OCI-LY1 (cell line): ENCODE results near the gene RBM47.

Experiments used
- H2AFZ ChIP-seq: fragments of 200-600 bp; sonication (generic), shearing (Covaris generic); 2 replicates; pipeline ENCODE4 v1.6.0; 2014; ENCODE audit warnings: antibody characterized with exemption, mild to moderate bottlenecking, low read length
- H3F3A ChIP-seq: fragments of 200-600 bp; sonication (generic), shearing (Covaris generic); 2 replicates; pipeline ENCODE4 v1.6.0; 2014; ENCODE audit warnings: mild to moderate bottlenecking, antibody characterized with exemption, low read length, moderate library complexity; ENCODE audit not compliant: insufficient read depth
- H3K27ac ChIP-seq: fragments of 200-600 bp; sonication (generic); 2 replicates; pipeline ENCODE4 v1.5.1; 2014; ENCODE audit warnings: low read length, mixed run types, mild to moderate bottlenecking, low read depth; ENCODE audit not compliant: poor library complexity, severe bottlenecking
- H3K27me3 ChIP-seq: fragments of 200-600 bp; sonication (generic); 2 replicates; pipeline ENCODE4 v1.6.0; 2014; ENCODE audit warnings: antibody characterized with exemption, mild to moderate bottlenecking, low read length, moderate library complexity; ENCODE audit not compliant: insufficient read depth
- H3K36me3 ChIP-seq: fragments of 200-600 bp; sonication (generic); 2 replicates; pipeline ENCODE4 v1.6.1; 2014; ENCODE audit warnings: mild to moderate bottlenecking, antibody characterized with exemption, low read length, moderate library complexity, mixed read lengths; ENCODE audit not compliant: insufficient read depth
- H3K4me1 ChIP-seq: fragments of 200-600 bp; sonication (generic); 2 replicates; pipeline ENCODE4 v1.5.1; 2014; ENCODE audit warnings: mild to moderate bottlenecking, low read length, moderate library complexity; ENCODE audit not compliant: insufficient read depth, severe bottlenecking
- H3K4me2 ChIP-seq: fragments of 200-600 bp; sonication (generic), shearing (Covaris generic); 2 replicates; pipeline ENCODE4 v1.6.1; 2014; ENCODE audit warnings: low read length
- H3K4me3 ChIP-seq: fragments of 200-600 bp; sonication (generic); 2 replicates; pipeline ENCODE4 v1.5.1; 2014; ENCODE audit warnings: low read length, low read depth, mild to moderate bottlenecking, mixed read lengths; ENCODE audit not compliant: poor library complexity, severe bottlenecking
- H3K79me2 ChIP-seq: fragments of 200-600 bp; shearing (Covaris generic); 2 replicates; pipeline ENCODE4 v1.6.1; 2016; ENCODE audit warnings: mixed run types, low read length, mixed read lengths; ENCODE audit not compliant: insufficient read depth
- H3K9ac ChIP-seq: fragments of 200-600 bp; sonication (generic), shearing (Covaris generic); 2 replicates; pipeline ENCODE4 v1.6.1; 2014; ENCODE audit warnings: mild to moderate bottlenecking, low read length, mixed read lengths
- H3K9me2 ChIP-seq: fragments of 200-600 bp; sonication (generic), shearing (Covaris generic); 2 replicates; pipeline ENCODE4 v1.6.1; 2014; ENCODE audit warnings: low read depth, mild to moderate bottlenecking, low read length, mixed read lengths
- H3K9me3 ChIP-seq: fragments of 200-600 bp; shearing (Covaris generic); 2 replicates; pipeline ENCODE4 v1.6.1; 2014; ENCODE audit warnings: low read length, mixed read lengths
- H4K20me1 ChIP-seq: fragments of 200-600 bp; sonication (generic), shearing (Covaris generic); 2 replicates; pipeline ENCODE4 v1.6.0; 2016; ENCODE audit warnings: mild to moderate bottlenecking, low read length; ENCODE audit not compliant: insufficient read depth
- CTCF ChIP-seq: fragments of 200-600 bp; sonication (generic), shearing (Covaris generic); IDR thresholded peaks from 2 replicates; pipeline ENCODE4 v1.5.1; 2017; ENCODE audit warnings: mild to moderate bottlenecking, antibody characterized with exemption, low read length, moderate library complexity, mixed read lengths
- EZH2 ChIP-seq: fragments of 200-600 bp; sonication (generic), shearing (Covaris generic); IDR thresholded peaks from 2 replicates; pipeline ENCODE4 v1.8.0; 2017; ENCODE audit warnings: borderline replicate concordance, mixed run types, mild to moderate bottlenecking, antibody characterized with exemption, low read length, moderate library complexity, mixed read lengths

RBM47 gene

GRCh38 chr4:40462326-40462725 lies 167.3 kb downstream of the RBM47 start:
- H3K36me3 ChIP-seq, result no peaks in the 10 kb centered on the region
- H3K79me2 ChIP-seq, result no peaks in the 10 kb centered on the region
- no peaks in the 10 kb centered on the region for H3F3A ChIP-seq
- H3K4me2 ChIP-seq, result no peak overlapping the region
- H3K9me3 ChIP-seq, result no peaks in the 10 kb centered on the region
- H3K27ac ChIP-seq, result no peak overlapping the region
- no peaks in the 10 kb centered on the region for H3K27me3 ChIP-seq
- H2AFZ ChIP-seq, result no peak overlapping the region
- H4K20me1 ChIP-seq, result no peaks in the 10 kb centered on the region
- H3K4me1 ChIP-seq, result no peaks in the 10 kb centered on the region
- no peaks in the 10 kb centered on the region for H3K9me2 ChIP-seq
- H3K4me3 ChIP-seq, result no peak overlapping the region
- H3K9ac ChIP-seq, result no peak overlapping the region
- TF ChIP-seq CTCF (no peak), EZH2 (no peak)

- Histone ChIP-seq H3K4me1 (no peaks in the 10 kb centered on the region), H3K36me3 (no peaks in the 10 kb centered on the region), H3K4me3 (no peak overlapping the region), H4K20me1 (no peaks in the 10 kb centered on the region), H2AFZ (no peak overlapping the region), H3K9ac (no peak overlapping the region), H3F3A (no peaks in the 10 kb centered on the region), H3K9me3 (no peaks in the 10 kb centered on the region), H3K4me2 (no peak overlapping the region), H3K27ac (no peak overlapping the region), H3K27me3 (no peaks in the 10 kb centered on the region), H3K9me2 (no peaks in the 10 kb centered on the region), H3K79me2 (no peaks in the 10 kb centered on the region)
- TF ChIP-seq CTCF (no peak), EZH2 (no peak)
Observed at GRCh38 chr4:40461879-40462278, 167.8 kb downstream of the RBM47 start.

GRCh38 chr4:40461062-40461461 lies 168.6 kb downstream of the RBM47 start:
- no peak overlapping the region for H3K9ac ChIP-seq
- no peak overlapping the region for H3K4me3 ChIP-seq
- no peaks in the 10 kb centered on the region for H3K36me3 ChIP-seq
- H3K27ac ChIP-seq, result no peak overlapping the region
- no peak overlapping the region for H2AFZ ChIP-seq
- H3K27me3 ChIP-seq, result no peaks in the 10 kb centered on the region
- no peaks in the 10 kb centered on the region for H3F3A ChIP-seq
- TF ChIP-seq EZH2, result no peak
- no peak for TF ChIP-seq CTCF
- H3K4me1 ChIP-seq, result no peaks in the 10 kb centered on the region
- H3K79me2 ChIP-seq, result no peaks in the 10 kb centered on the region
- H3K9me2 ChIP-seq, result no peaks in the 10 kb centered on the region
- no peaks in the 10 kb centered on the region for H4K20me1 ChIP-seq
- H3K9me3 ChIP-seq, result no peaks in the 10 kb centered on the region
- H3K4me2 ChIP-seq, result no peak overlapping the region
